ENCODE measurements around the gene MYO7B.

DNA sequence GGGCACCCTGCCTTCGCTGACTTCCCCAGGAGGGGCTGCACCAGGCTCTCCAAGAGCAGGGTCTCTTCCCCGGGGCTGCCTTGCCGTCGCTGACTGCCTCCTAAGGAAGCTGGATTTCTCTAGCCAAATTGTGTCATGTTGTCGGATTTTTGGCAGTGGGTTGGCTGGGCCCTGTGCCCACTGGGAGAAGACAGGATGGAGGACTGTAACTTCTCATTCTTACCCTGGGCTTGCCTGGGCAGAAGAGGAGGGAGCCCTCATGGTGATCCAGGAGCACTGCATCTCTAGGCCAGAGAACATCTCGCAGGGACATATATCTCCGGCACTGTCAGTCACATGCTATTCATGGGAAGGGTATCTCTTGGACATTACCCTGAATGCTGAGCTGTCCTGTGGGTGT is 6.3 kb downstream of the MYO7B start:
- TF ChIP-seq, protein P1, sequence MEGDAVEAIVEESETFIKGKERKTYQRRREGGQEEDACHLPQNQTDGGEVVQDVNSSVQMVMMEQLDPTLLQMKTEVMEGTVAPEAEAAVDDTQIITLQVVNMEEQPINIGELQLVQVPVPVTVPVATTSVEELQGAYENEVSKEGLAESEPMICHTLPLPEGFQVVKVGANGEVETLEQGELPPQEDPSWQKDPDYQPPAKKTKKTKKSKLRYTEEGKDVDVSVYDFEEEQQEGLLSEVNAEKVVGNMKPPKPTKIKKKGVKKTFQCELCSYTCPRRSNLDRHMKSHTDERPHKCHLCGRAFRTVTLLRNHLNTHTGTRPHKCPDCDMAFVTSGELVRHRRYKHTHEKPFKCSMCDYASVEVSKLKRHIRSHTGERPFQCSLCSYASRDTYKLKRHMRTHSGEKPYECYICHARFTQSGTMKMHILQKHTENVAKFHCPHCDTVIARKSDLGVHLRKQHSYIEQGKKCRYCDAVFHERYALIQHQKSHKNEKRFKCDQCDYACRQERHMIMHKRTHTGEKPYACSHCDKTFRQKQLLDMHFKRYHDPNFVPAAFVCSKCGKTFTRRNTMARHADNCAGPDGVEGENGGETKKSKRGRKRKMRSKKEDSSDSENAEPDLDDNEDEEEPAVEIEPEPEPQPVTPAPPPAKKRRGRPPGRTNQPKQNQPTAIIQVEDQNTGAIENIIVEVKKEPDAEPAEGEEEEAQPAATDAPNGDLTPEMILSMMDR (IDR thresholded peaks at IDR 0.05): no peak
- no peak for TF ChIP-seq POLR2A (IDR thresholded peaks at IDR 0.05)

All from lower leg skin (tissue), 3 donors.